Non-pigmented ciliary epithelial cell (primary cell): Measurements from ENCODE around the gene C15orf39.
A peak's percentile ranks its signal among the peaks of the same experiment; 100 is the strongest.
"Not testable (repeated sequence)": the region's sequence is repeated elsewhere in the genome, so short reads cannot be mapped to it uniquely, and the experiment has no call there.

Experiments
- DNase-seq: peaks from one replicate; pipeline ENCODE4 v3.0.0-alpha.2; 2010; ENCODE audit warnings: low read depth

The C15orf39 gene

GRCh38 chr15:75201616-75202250 lies at the start of gene C15orf39:
Gene C15orf39 (plus strand): TSS chr15:75201882. CDS start chr15:75206049, 4,167 bp downstream.
- DNase-seq: no peak

- DNase-seq: no peak
Measured at GRCh38 chr15:75152382-75153079, 49.2 kb upstream of the C15orf39 start.

GRCh38 chr15:75153087-75153486 lies 48.6 kb upstream of the C15orf39 start:
- no peak for DNase-seq

GRCh38 chr15:75153565-75154276 lies 48.0 kb upstream of the C15orf39 start:
- no peak for DNase-seq

- DNase-seq: no peak
Measured at GRCh38 chr15:75154461-75155062, 47.1 kb upstream of the C15orf39 start.

GRCh38 chr15:75156326-75157215 lies 45.1 kb upstream of the C15orf39 start:
- DNase-seq: no peak

GRCh38 chr15:75158402-75158801 lies 43.3 kb upstream of the C15orf39 start:
- no peak for DNase-seq

GRCh38 chr15:75159244-75159643 lies 42.4 kb upstream of the C15orf39 start:
- no peak for DNase-seq

GRCh38 chr15:75161106-75161916 lies 40.4 kb upstream of the C15orf39 start:
- no peak for DNase-seq

- no peak for DNase-seq
Measured at GRCh38 chr15:75161917-75162414, 39.7 kb upstream of the C15orf39 start.

GRCh38 chr15:75163150-75163564 lies 38.5 kb upstream of the C15orf39 start:
- DNase-seq: no peak

- DNase-seq: no peak
Measured at GRCh38 chr15:75164625-75165350, 36.9 kb upstream of the C15orf39 start.

GRCh38 chr15:75166489-75167063 lies 35.1 kb upstream of the C15orf39 start:
- DNase-seq: not testable (repeated sequence)

- peak; percentile 61 for DNase-seq
Measured at GRCh38 chr15:75167588-75168350, 33.9 kb upstream of the C15orf39 start.

GRCh38 chr15:75168374-75168773 lies 33.3 kb upstream of the C15orf39 start:
- DNase-seq: no peak

GRCh38 chr15:75170203-75170602 lies 31.5 kb upstream of the C15orf39 start:
- no peak for DNase-seq

GRCh38 chr15:75170711-75171341 lies 30.9 kb upstream of the C15orf39 start:
- DNase-seq: no peak

GRCh38 chr15:75171408-75171807 lies 30.3 kb upstream of the C15orf39 start:
- DNase-seq: peak; percentile 73
